H1 (cell line): ENCODE data around the gene SOX6. TPM values are rescaled to one million over a fixed set of nuclear protein-coding genes. Genes with fewer than 3 reads are reported as not detected.

Experiments used
- ZNF274 ChIP-seq: IDR thresholded peaks from 2 replicates; pipeline ENCODE4 v1.7.0; 2012; ENCODE audit warnings: low read length, borderline replicate concordance; ENCODE audit errors: extremely low read depth
- polyA plus RNA-seq, 7 experiments: library from polyadenylated mRNA; depleted of rRNA in 3 of 7; stranded (reverse) in 5 of 7; unstranded in 2 of 7; fragments of >200 nt in 5 of 7; fragments of 200-250 nt in 2 of 7; gene quantifications; 1 replicate in 5 of 7; 2 replicates in 1 of 7; 4 replicates in 1 of 7; pipeline versions ENCODE4 v1.2.1 to v1.2.3, GENCODE V29; 2011 to 2013; ENCODE audit warnings: missing spikeins in 2 of 7, mixed read lengths in 2 of 7
- total RNA-seq: library from RNA; stranded (reverse); fragmentation: NEBNext Ultra II Directional; extraction: Animal tissue kit (Norgen Biotek cat#: 25700); gene quantifications from 2 replicates; pipeline ENCODE4 v1.2.1, GENCODE V29; 2021

Gene SOX6
- total and polyA plus RNA-seq, 2 of the 8 experiments (the other 6 are each of a cell fraction or from before 2014, with no cell fraction given), result 0.09 TPM; not detected in 1

DNA sequence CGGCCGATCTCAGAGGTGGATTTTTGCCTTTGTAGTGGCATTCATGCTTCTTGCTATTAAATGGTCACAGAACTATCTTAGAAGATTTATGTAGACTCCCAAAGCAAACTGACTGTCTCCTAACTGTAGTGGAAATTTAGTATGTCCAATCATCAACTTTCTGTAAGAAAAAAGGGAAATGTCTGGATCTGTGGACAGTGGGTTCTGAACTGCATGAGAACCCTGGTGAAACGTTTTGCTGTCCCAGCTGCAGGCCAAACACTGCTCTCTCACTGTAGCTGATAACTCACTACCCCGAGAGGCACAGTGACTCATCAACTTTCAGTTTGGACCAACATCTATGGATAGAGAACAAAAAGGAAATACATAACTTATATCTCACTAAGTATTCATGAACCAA, 387.1 kb downstream of the SOX6 start (continued):
- no peak for TF ChIP-seq ZNF274
